ENCODE results near the gene ATP6V0B.
A peak's percentile ranks its signal among the peaks of the same experiment; 100 is the strongest.

The ATP6V0B gene

DNA sequence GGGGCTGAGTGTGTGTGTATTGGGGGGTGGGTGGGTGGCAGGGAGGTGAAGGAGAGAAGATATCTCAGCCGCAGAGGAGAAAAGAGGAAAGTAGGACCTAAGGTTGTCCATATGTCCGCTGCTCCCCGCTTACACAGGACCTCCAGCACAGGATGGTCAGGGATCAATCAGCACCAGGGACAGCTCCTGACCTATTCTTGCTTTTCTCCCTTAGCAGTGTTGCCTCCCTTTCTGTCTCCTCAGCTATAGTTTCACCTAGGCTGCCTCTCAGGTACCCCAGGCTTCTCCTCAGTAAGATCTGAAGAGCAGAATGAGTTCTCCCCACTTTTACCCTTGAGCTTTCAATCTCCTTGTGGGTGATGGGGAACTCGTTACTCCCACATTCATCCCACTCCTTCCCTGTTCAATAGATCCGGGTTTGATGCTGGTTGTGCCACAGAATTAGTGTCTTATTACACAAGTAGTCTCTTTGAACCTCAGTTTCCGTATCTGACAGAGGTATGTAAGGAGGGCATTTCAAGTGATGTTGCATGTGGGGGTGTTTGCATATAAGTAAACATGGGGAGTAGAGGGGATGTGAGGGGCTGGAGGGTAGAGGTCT lies 6.3 kb upstream of the ATP6V0B start:
- H3K4me3 ChIP-seq (replicated peaks; ENCODE audit: insufficient read depth, low read length): no peak overlapping the region
- TF ChIP-seq, protein P1, sequence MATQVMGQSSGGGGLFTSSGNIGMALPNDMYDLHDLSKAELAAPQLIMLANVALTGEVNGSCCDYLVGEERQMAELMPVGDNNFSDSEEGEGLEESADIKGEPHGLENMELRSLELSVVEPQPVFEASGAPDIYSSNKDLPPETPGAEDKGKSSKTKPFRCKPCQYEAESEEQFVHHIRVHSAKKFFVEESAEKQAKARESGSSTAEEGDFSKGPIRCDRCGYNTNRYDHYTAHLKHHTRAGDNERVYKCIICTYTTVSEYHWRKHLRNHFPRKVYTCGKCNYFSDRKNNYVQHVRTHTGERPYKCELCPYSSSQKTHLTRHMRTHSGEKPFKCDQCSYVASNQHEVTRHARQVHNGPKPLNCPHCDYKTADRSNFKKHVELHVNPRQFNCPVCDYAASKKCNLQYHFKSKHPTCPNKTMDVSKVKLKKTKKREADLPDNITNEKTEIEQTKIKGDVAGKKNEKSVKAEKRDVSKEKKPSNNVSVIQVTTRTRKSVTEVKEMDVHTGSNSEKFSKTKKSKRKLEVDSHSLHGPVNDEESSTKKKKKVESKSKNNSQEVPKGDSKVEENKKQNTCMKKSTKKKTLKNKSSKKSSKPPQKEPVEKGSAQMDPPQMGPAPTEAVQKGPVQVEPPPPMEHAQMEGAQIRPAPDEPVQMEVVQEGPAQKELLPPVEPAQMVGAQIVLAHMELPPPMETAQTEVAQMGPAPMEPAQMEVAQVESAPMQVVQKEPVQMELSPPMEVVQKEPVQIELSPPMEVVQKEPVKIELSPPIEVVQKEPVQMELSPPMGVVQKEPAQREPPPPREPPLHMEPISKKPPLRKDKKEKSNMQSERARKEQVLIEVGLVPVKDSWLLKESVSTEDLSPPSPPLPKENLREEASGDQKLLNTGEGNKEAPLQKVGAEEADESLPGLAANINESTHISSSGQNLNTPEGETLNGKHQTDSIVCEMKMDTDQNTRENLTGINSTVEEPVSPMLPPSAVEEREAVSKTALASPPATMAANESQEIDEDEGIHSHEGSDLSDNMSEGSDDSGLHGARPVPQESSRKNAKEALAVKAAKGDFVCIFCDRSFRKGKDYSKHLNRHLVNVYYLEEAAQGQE (IDR thresholded peaks at IDR 0.05; ENCODE audit: insufficient replicate concordance, low read depth): peak; percentile 98
- TF ChIP-seq GABPA (IDR thresholded peaks at IDR 0.05; ENCODE audit: low read depth): no peak
- H3K27ac ChIP-seq (replicated peaks): no peak overlapping the region
- H3K27me3 ChIP-seq (ENCODE audit: insufficient read depth, poor library complexity, severe bottlenecking): no peaks in the 10 kb centered on the region
- no peak for DNase-seq (ENCODE audit: low read depth in 1 of 2, low spot score in 1 of 2)

DNA sequence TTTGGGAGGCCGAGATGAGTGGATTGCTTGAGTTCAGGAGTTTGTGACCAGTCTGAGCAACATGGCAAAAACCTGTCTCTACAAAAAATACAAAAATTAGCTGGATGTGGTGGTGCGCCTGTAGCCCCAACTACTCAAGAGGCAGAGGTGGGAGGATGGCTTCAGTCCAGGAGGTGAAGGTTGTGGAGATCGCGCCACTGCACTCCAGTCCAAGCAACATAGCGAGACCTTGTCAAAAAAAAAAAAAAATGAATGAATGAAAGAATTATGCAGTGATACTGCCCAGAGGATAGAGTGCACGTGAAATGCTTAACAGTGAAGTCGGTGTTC lies 5.4 kb upstream of the ATP6V0B start:
- H3K27me3 ChIP-seq (ENCODE audit: insufficient read depth, poor library complexity, severe bottlenecking): no peaks in the 10 kb centered on the region
- no peak overlapping the region for H3K4me3 ChIP-seq (replicated peaks; ENCODE audit: insufficient read depth, low read length)
- TF ChIP-seq, protein P1 (IDR thresholded peaks at IDR 0.05; ENCODE audit: insufficient replicate concordance, low read depth): no peak
- TF ChIP-seq POLR2AphosphoS5 (IDR thresholded peaks at IDR 0.05; ENCODE audit: low read depth): no peak
- TF ChIP-seq, protein P2, sequence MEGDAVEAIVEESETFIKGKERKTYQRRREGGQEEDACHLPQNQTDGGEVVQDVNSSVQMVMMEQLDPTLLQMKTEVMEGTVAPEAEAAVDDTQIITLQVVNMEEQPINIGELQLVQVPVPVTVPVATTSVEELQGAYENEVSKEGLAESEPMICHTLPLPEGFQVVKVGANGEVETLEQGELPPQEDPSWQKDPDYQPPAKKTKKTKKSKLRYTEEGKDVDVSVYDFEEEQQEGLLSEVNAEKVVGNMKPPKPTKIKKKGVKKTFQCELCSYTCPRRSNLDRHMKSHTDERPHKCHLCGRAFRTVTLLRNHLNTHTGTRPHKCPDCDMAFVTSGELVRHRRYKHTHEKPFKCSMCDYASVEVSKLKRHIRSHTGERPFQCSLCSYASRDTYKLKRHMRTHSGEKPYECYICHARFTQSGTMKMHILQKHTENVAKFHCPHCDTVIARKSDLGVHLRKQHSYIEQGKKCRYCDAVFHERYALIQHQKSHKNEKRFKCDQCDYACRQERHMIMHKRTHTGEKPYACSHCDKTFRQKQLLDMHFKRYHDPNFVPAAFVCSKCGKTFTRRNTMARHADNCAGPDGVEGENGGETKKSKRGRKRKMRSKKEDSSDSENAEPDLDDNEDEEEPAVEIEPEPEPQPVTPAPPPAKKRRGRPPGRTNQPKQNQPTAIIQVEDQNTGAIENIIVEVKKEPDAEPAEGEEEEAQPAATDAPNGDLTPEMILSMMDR (IDR thresholded peaks at IDR 0.05; ENCODE audit: insufficient read depth, low read length): no peak
- TF ChIP-seq SPI1 (IDR thresholded peaks at IDR 0.05; ENCODE audit: borderline replicate concordance, low read depth): no peak
- TF ChIP-seq GABPA (IDR thresholded peaks at IDR 0.05; ENCODE audit: low read depth): no peak
- no peak for DNase-seq (ENCODE audit: low read depth in 1 of 2, low spot score in 1 of 2)
- H3K27ac ChIP-seq (replicated peaks): no peak overlapping the region

DNA sequence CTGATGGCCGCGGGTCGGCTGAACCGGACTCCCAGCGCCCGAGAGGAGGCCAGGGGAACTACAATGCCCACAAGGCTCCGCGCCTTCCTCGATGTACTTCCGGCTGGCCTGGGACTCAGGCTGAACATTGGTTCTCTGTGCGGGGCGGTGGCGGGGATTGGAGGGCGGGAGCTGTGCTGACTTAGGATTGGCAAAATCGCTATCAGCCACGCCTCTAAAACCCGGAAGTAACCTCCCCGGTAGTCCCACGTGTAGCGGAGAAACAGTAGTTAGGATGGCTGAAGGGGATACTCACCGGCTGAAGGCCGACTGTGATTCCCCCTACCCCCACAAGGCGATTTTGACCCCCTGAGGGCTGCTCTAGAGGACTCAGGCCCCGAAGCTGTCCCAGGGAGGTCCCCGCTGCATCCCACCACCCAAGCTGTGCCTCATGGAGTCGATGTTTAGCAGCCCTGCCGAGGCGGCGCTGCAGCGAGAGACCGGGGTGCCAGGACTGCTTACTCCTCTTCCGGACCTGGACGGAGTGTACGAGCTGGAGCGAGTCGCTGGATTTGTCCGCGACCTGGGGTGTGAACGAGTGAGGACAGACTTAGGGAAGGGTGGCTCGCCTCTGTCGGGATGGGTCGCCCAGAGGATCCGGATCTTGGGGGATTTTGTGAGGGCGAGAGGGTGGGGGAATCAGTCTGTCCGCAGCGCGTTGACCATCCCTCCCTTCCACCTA lies 4.9 kb upstream of the ATP6V0B start, which contains the start of gene DPH2:
TSS of gene DPH2 (plus strand) at position 265 of the 721 bp plus-strand sequence. CDS start at position 431, 166 bp downstream.
- DNase-seq (ENCODE audit: low read depth in 1 of 2, low spot score in 1 of 2): peak; percentile 95 to 99
- Histone ChIP-seq H3K27me3 (ENCODE audit: insufficient read depth, poor library complexity, severe bottlenecking) (no peaks in the 10 kb centered on the region), H3K27ac (replicated peaks) (peak within 1 kb of the TSS; percentile 70), H3K4me3 (replicated peaks; ENCODE audit: insufficient read depth, low read length) (peak within 1 kb of the TSS; percentile 98)
- TF ChIP-seq SPI1 (IDR thresholded peaks at IDR 0.05; ENCODE audit: borderline replicate concordance, low read depth): no peak
- TF ChIP-seq, protein P2 (IDR thresholded peaks at IDR 0.05; ENCODE audit: insufficient read depth, low read length): no peak
- TF ChIP-seq POLR2AphosphoS5 (IDR thresholded peaks at IDR 0.05; ENCODE audit: low read depth): no peak; the same call in 1 of the 2 replicates
- TF ChIP-seq, protein P1 (IDR thresholded peaks at IDR 0.05; ENCODE audit: insufficient replicate concordance, low read depth): no peak
- TF ChIP-seq GABPA (IDR thresholded peaks at IDR 0.05; ENCODE audit: low read depth): peak; percentile 94
